K562 (cell line): ENCODE results near the gene OBSL1. TPM values are rescaled to one million over a fixed set of nuclear protein-coding genes. Genes with fewer than 3 reads are reported as not detected.

Experiments
- ATAC-seq: fragments of 200-7000 bp; cut with Tn5 transposase; 3 replicates; pipeline ENCODE4 v1.9.1; 2020; ENCODE audit warnings: moderate library complexity
- BruUV-seq: library from RNA; stranded (reverse); fragments of 400-500 nt; replicated peaks from 2 replicates; lab custom pipeline; 2021; lab: Mats Ljungman, UMichigan
- CTCF ChIA-PET: fragments of 300-600 bp; formaldehyde crosslinking; extraction: SDS; loops from one replicate; lab custom pipeline; 2021; ENCODE audit warnings: low intra/inter-chr PET ratio; lab: Yijun Ruan, JAX
- POLR2A ChIA-PET: fragments of 300-600, 350-650 bp; sonication (Branson Sonifier 250); formaldehyde crosslinking; extraction: SDS; loops from one replicate; lab custom pipeline; 2021; ENCODE audit warnings: antibody characterized with exemption, inconsistent platforms; lab: Yijun Ruan, JAX
- DNase-seq, 4 experiments: peaks; one replicate each; pipeline versions ENCODE4 v3.0.0 to v3.0.0-alpha.2; 2011 to 2018; ENCODE audit warnings: low spot score in 3 of 4, mixed read lengths in 3 of 4; ENCODE audit errors: extremely low read depth in 1 of 4
- FAIRE-seq: peaks from 2 replicates; lab custom pipeline; 2011; peaks lifted over from hg19 to GRCh38; lab: Jason Lieb, UNC
- H2AFZ ChIP-seq: 2 replicates; pipeline ENCODE4 v1.6.0; 2011; ENCODE audit warnings: low read depth, low read length, control low read depth, inconsistent platforms
- H3K27ac ChIP-seq: fragments of 200-600 bp; 3 replicates; pipeline ENCODE4 v1.8.0; 2011; ENCODE audit warnings: low read depth, mild to moderate bottlenecking, control low read depth, inconsistent platforms, low read length, moderate library complexity, mixed read lengths; ENCODE audit errors: extremely low read depth
- H3K27me3 ChIP-seq, 2 experiments: fragments of 300-600 bp in 1 of 2; 2 replicates in 1 of 2; 3 replicates in 1 of 2; pipeline versions ENCODE4 v1.6.0 to v1.8.0; 2011; ENCODE audit warnings: inconsistent platforms in 2 of 2, low read length in 2 of 2, mild to moderate bottlenecking in 1 of 2, mixed read lengths in 1 of 2, moderate library complexity in 1 of 2; ENCODE audit not compliant: control insufficient read depth in 2 of 2, insufficient read depth in 2 of 2
- H3K36me3 ChIP-seq: fragments of 300-600 bp; 3 replicates; pipeline ENCODE4 v1.8.0; 2011; ENCODE audit warnings: mild to moderate bottlenecking, low read length, inconsistent platforms; ENCODE audit not compliant: control insufficient read depth, insufficient read depth
- H3K4me1 ChIP-seq, 2 experiments: fragments of 200-600 bp in 1 of 2; replicated peaks in 1 of 2; 2 replicates in 1 of 2; 3 replicates in 1 of 2; pipeline versions ENCODE4 v1.5.1 to v1.8.0; 2011; ENCODE audit warnings: inconsistent platforms in 2 of 2, low read length in 2 of 2, mild to moderate bottlenecking in 1 of 2, mixed read lengths in 1 of 2, moderate library complexity in 1 of 2; ENCODE audit not compliant: control insufficient read depth in 2 of 2, insufficient read depth in 2 of 2
- H3K4me2 ChIP-seq: 2 replicates; pipeline ENCODE4 v1.6.1; 2011; ENCODE audit warnings: low read length, control low read depth, inconsistent platforms, mixed read lengths; ENCODE audit not compliant: insufficient read depth
- H3K4me3 ChIP-seq: fragments of 200-600 bp; sonication (generic), shearing (Covaris generic); 2 replicates; pipeline ENCODE4 v1.5.1; 2016; ENCODE audit warnings: control low read depth, inconsistent platforms
- H3K79me2 ChIP-seq: fragments of 200-600 bp; 3 replicates; pipeline ENCODE4 v1.8.0; 2011; ENCODE audit warnings: low read length, inconsistent platforms; ENCODE audit not compliant: control insufficient read depth, insufficient read depth
- H3K9ac ChIP-seq, 2 experiments: 2 replicates each; pipeline versions ENCODE4 v1.6.0 to v1.6.1; 2011; ENCODE audit warnings: low read depth in 2 of 2, low read length in 2 of 2, control low read depth in 1 of 2, inconsistent platforms in 1 of 2, mild to moderate bottlenecking in 1 of 2, mixed read lengths in 1 of 2; ENCODE audit not compliant: insufficient read depth in 1 of 2
- H3K9me1 ChIP-seq: one replicate; pipeline ENCODE4 v1.6.0; 2011; ENCODE audit warnings: inconsistent platforms, mild to moderate bottlenecking, low read length, moderate library complexity; ENCODE audit not compliant: control insufficient read depth, insufficient read depth
- H3K9me3 ChIP-seq: replicated peaks from 2 replicates; pipeline ENCODE4 v1.5.1; 2011; ENCODE audit warnings: low read depth, low read length, inconsistent platforms; ENCODE audit not compliant: control insufficient read depth, insufficient read depth
- H4K20me1 ChIP-seq: replicated peaks from 2 replicates; pipeline ENCODE4 v1.6.1; 2011; ENCODE audit warnings: low read length, inconsistent platforms, mixed read lengths; ENCODE audit not compliant: control insufficient read depth, insufficient read depth
- ARHGAP35 ChIP-seq: fragments of 450-650 bp; IDR thresholded peaks from 2 replicates; pipeline ENCODE4 v1.6.1; 2018; ENCODE audit not compliant: partially characterized antibody
- CBX2 ChIP-seq: fragments of 200-600 bp; sonication (generic); IDR thresholded peaks from one replicate; pipeline ENCODE4 v1.6.1; 2012; ENCODE audit warnings: mild to moderate bottlenecking, low read length, inconsistent platforms; ENCODE audit not compliant: insufficient read depth, poor library complexity, severe bottlenecking
- CCAR2 ChIP-seq: fragments of 200-400 bp; formaldehyde crosslinking; IDR thresholded peaks from 2 replicates; pipeline ENCODE4 v1.6.1; 2017; ENCODE audit warnings: mild to moderate bottlenecking, low read depth, low read length
- CHD4 ChIP-seq: fragments of 200-600 bp; sonication (generic); IDR thresholded peaks from 3 replicates; pipeline ENCODE4 v1.6.1; 2012; ENCODE audit warnings: low read depth, mild to moderate bottlenecking, mixed read lengths, low read length, inconsistent platforms; ENCODE audit not compliant: insufficient read depth, insufficient replicate concordance, poor library complexity, severe bottlenecking
- ELF4 ChIP-seq: fragments of 450-650 bp; formaldehyde crosslinking; IDR thresholded peaks from 2 replicates; pipeline ENCODE4 v1.4.0; 2022; ENCODE audit warnings: missing genetic modification characterization
- HDAC6 ChIP-seq: IDR thresholded peaks from 2 replicates; pipeline ENCODE4 v1.6.1; 2012; ENCODE audit warnings: low read depth, mild to moderate bottlenecking, control low read depth, inconsistent platforms, low read length, moderate library complexity
- HOMEZ ChIP-seq: fragments of 250-450 bp; sonication (Bioruptor Pico); IDR thresholded peaks from 2 replicates; pipeline ENCODE4 v1.4.0; 2020; ENCODE audit warnings: mild to moderate bottlenecking, moderate library complexity
- ILK ChIP-seq: fragments of 450-650 bp; IDR thresholded peaks from 2 replicates; pipeline ENCODE4 v1.6.1; 2016; ENCODE audit warnings: missing genetic modification characterization, low read depth, mild to moderate bottlenecking, missing compliant biosample characterization, moderate library complexity, borderline replicate concordance
- RAD21 ChIP-seq, 2 experiments: fragments of 250-450 bp in 1 of 2; fragments of 450-650 bp in 1 of 2; sonication (Bioruptor Pico) in 1 of 2; formaldehyde crosslinking in 1 of 2; IDR thresholded peaks in 1 of 2; conservative IDR thresholded peaks in 1 of 2; 2 replicates each; pipeline versions ENCODE4 v1.4.0 to v1.8.0; 2020 to 2022; ENCODE audit warnings: mild to moderate bottlenecking in 2 of 2, moderate library complexity in 1 of 2
- SIN3B ChIP-seq: fragments of 450-650 bp; IDR thresholded peaks from 2 replicates; pipeline ENCODE4 v1.6.1; 2017; ENCODE audit warnings: low read depth, mild to moderate bottlenecking, moderate library complexity
- SMARCA4 ChIP-seq: fragments of 450-650 bp; IDR thresholded peaks from 2 replicates; pipeline ENCODE4 v1.6.1; 2016
- SRF ChIP-seq, 2 experiments: fragments of 250-450, 450-650 bp in 1 of 2; sonication (Bioruptor Pico) in 1 of 2; sonication (generic) in 1 of 2; formaldehyde crosslinking; IDR thresholded peaks; 2 replicates each; pipeline versions ENCODE4 v1.5.0 to v1.5.1; 2020 to 2022; ENCODE audit warnings: mild to moderate bottlenecking in 1 of 2, missing genetic modification reagents in 1 of 2
- ZBTB17 ChIP-seq: fragments of 450-650 bp; formaldehyde crosslinking; IDR thresholded peaks from 2 replicates; pipeline ENCODE4 v1.4.0; 2020; ENCODE audit warnings: mild to moderate bottlenecking
- ZFP91 ChIP-seq: sonication (generic); formaldehyde crosslinking; IDR thresholded peaks from 2 replicates; pipeline ENCODE4 v1.8.0; 2022; ENCODE audit warnings: mild to moderate bottlenecking, missing genetic modification reagents
- ZNF384 ChIP-seq: IDR thresholded peaks from 2 replicates; pipeline ENCODE4 v1.6.1; 2012; ENCODE audit warnings: low read depth, low read length, improper control_type of control experiment
- WGBS: fragments of 100-300 bp; shearing (Covaris generic); methylation state at CpG from one replicate; pipeline ENCODE4 v1.1.6; 2016; ENCODE audit warnings: low coverage, mixed read lengths; ENCODE audit not compliant: insufficient coverage; ENCODE audit errors: missing lambda C conversion rate; 5-methylcytosine and 5-hydroxymethylcytosine counted together
- in situ Hi-C: fragments of 300-500 bp; cut with MboI; formaldehyde crosslinking; loops from 4 replicates; pipeline ENCODE4 v1.15.0; 2018; ENCODE audit warnings: inconsistent platforms, mixed read lengths
- intact Hi-C: fragments of 100-400 bp; cut with micrococcal nuclease; formaldehyde crosslinking; loops from 2 replicates; pipeline ENCODE4 v1.14.2; 2022
- polyA plus RNA-seq, 8 experiments: library from polyadenylated mRNA; depleted of rRNA in 4 of 8; stranded (reverse) in 5 of 8; unstranded in 3 of 8; fragments of >200 nt; fragmentation: Nextera tagmentation in 2 of 8; fragmentation: Illumina TruSeq in 1 of 8; extraction: Ambion mirVana in 2 of 8; extraction: Trizol in 1 of 8; gene quantifications; 2 replicates each; pipeline versions ENCODE4 v1.2.1 to v1.2.3, GENCODE V29; 2011 to 2014; ENCODE audit warnings: inconsistent platforms in 1 of 8, missing spikeins in 1 of 8
- total RNA-seq, 7 experiments: library from RNA; depleted of rRNA in 6 of 7; stranded (reverse); fragments of >200 nt in 6 of 7; fragmentation: Illumina TruSeq in 2 of 7; extraction: Trizol in 2 of 7; gene quantifications; 2 replicates each; pipeline versions ENCODE4 v1.2.1 to v1.2.3, GENCODE V29; 2011 to 2021; ENCODE audit warnings: low replicate concordance in 1 of 7

OBSL1 gene
- total and polyA plus RNA-seq, 9 of the 15 experiments (the other 6 are each of a cell fraction or from before 2014, with no cell fraction given): 1.2 to 26.6 (median 8.6) TPM

GRCh38 chr2:219554350-219554749 lies 17.0 kb downstream of the OBSL1 start:
- no peaks in the 10 kb centered on the region for H3K36me3 ChIP-seq
- H4K20me1 ChIP-seq: no peaks in the 10 kb centered on the region
- BruUV-seq: no TSS peak
- in situ Hi-C loops: no loop called here
- whole genome bisulfite sequencing: 58% methylated on average over 10 of the region's 15 CpGs
- no peak overlapping the region for H3K4me2 ChIP-seq
- no peaks in the 10 kb centered on the region for H3K9me1 ChIP-seq
- peaks cover 4 to 50% of the 10 kb centered on the region in 2 experiments; a peak in 3 of 5 replicates for H3K4me1 ChIP-seq
- no peak for ATAC-seq
- ChIA-PET CTCF (no interaction called here), POLR2A (no interaction called here)
- no peak overlapping the region for H2AFZ ChIP-seq
- no peak overlapping the region for H3K27ac ChIP-seq
- intact Hi-C loops: no loop called here
- H3K79me2 ChIP-seq: no peaks in the 10 kb centered on the region
- H3K9ac ChIP-seq: 0 out of 4 replicates have a peak overlapping the region, but pooled peaks of 1 of the 2 experiments have one; percentile 17
- no peaks in the 10 kb centered on the region for H3K9me3 ChIP-seq
- no peak for DNase-seq
- H3K4me3 ChIP-seq: no peak overlapping the region
- H3K27me3 ChIP-seq: peaks cover 0 to 8% of the 10 kb centered on the region in 2 experiments; a peak in 3 of 5 replicates
- no peak for FAIRE-seq
- TF ChIP-seq SMARCA4 (no peak), HOMEZ (CRISPR knock-in tag) (no peak), ELF4 (CRISPR knock-in tag) (no peak), ILK (tag) (no peak), CCAR2 (no peak), ZNF384 (no peak), CBX2 (no peak), CHD4 (no peak), SIN3B (no peak), ZFP91 (CRISPR knock-in tag) (no peak), SRF (CRISPR knock-in tag; IDR thresholded peaks at IDR 0.05) (no peak), ARHGAP35 (no peak), RAD21 (CRISPR knock-in tag; conservative IDR thresholded peaks at IDR 0.05 in 1 of 2, IDR thresholded peaks at IDR 0.05 in 1 of 2) (no peak), ZBTB17 (CRISPR knock-in tag) (no peak), HDAC6 (no peak)
